ENCODE data around the gene FAM228B.

The FAM228B gene

GRCh38 chr2:24147364-24147763, 24.1 kb downstream of the FAM228B start:
- no peak overlapping the region for H3K27ac ChIP-seq
- TF ChIP-seq, protein P1, sequence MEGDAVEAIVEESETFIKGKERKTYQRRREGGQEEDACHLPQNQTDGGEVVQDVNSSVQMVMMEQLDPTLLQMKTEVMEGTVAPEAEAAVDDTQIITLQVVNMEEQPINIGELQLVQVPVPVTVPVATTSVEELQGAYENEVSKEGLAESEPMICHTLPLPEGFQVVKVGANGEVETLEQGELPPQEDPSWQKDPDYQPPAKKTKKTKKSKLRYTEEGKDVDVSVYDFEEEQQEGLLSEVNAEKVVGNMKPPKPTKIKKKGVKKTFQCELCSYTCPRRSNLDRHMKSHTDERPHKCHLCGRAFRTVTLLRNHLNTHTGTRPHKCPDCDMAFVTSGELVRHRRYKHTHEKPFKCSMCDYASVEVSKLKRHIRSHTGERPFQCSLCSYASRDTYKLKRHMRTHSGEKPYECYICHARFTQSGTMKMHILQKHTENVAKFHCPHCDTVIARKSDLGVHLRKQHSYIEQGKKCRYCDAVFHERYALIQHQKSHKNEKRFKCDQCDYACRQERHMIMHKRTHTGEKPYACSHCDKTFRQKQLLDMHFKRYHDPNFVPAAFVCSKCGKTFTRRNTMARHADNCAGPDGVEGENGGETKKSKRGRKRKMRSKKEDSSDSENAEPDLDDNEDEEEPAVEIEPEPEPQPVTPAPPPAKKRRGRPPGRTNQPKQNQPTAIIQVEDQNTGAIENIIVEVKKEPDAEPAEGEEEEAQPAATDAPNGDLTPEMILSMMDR (IDR thresholded peaks at IDR 0.05) = no peak
- TF ChIP-seq ZFX (IDR thresholded peaks at IDR 0.05; ENCODE audit: borderline replicate concordance) = no peak

DNA sequence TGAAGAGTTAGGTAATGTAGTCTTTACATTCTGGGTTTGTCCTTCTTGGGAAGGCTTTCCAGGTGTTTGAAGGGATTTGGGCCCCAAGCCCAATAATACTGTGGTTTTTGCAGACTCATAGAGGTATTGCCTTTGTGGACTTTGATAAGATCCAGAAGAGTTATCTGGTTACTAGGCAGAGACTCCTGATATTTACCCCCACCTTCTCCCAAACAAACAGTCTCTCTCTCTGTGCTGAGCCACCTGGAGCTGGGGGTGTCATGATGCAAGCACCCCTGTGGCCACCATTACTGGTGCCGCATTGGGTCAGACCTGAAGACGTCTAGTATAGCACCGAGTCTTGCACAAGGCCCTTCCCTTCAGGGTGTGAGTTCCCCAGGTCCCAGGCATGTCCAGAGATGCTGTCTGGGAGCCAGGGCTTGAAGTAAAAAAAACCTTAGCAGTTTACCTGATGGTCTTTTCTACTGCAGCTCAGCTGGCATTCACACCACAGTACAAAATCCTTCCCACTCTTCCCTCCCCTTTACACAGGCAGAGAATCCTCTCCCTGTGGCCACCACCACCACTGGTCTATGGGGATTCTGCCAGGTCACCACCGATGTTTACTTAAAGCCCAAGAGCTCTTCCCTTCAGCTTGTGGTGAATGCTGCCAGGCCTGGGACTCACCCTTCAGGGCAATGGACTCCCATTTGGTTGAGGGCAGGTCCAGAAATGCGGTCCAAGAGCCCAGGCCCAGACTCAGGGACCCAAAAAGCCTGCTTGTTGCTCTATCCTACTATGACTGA, 29.3 kb downstream of the FAM228B start:
- no peak overlapping the region for H3K27ac ChIP-seq
- no peak for TF ChIP-seq ZFX (IDR thresholded peaks at IDR 0.05; ENCODE audit: borderline replicate concordance)
- TF ChIP-seq, protein P1 (IDR thresholded peaks at IDR 0.05) = no peak

GRCh38 chr2:24153478-24153877, 30.2 kb downstream of the FAM228B start:
- no peak for TF ChIP-seq ZFX (IDR thresholded peaks at IDR 0.05; ENCODE audit: borderline replicate concordance)
- TF ChIP-seq, protein P1 (IDR thresholded peaks at IDR 0.05) = no peak
- no peak overlapping the region for H3K27ac ChIP-seq

DNA sequence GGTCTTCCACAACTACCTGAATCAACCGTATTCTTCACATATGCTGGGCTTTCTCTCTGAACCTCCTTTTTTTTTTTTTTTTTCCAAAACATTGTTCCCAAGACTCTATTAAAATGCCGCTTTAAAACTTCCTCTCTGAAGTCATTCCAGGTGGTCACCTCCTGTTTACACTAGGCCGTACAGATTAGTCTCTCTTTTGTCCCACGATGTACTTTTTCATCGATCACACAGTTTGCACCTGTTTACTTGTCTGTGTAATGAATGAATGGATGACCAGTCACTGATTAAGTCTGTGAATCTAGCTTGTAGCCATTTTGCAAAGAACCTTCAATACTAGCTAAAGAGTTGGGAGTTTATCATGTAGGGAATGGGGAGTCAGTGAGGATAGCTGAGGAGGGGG, 34.9 kb downstream of the FAM228B start:
- TF ChIP-seq ZFX (IDR thresholded peaks at IDR 0.05; ENCODE audit: borderline replicate concordance) = no peak
- TF ChIP-seq, protein P1 (IDR thresholded peaks at IDR 0.05) = no peak
- no peak overlapping the region for H3K27ac ChIP-seq

DNA sequence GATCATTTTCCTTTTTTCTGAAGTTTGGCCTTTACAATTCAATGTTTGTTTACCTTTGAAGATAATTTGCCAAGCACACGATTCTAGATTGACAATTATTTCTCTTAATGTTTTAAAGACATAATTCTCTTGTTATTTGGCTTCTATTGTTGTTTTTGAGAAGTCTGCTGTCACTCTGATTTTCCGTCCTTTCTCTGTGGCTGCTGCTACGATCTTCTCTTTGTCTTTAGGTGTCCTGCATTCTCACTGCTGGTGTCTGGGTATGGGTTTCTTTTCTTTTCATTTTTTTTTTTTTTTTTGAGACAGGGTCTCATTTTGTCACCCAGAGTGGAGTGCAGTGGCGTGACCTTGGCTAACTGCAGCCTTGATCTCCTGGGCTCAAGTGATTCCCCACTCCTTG, 36.4 kb downstream of the FAM228B start:
- H3K27ac ChIP-seq = no peak overlapping the region
- no peak for TF ChIP-seq ZFX (IDR thresholded peaks at IDR 0.05; ENCODE audit: borderline replicate concordance)
- TF ChIP-seq, protein P1 (IDR thresholded peaks at IDR 0.05) = no peak

GRCh38 chr2:24160761-24161160, 37.5 kb downstream of the FAM228B start:
- no peak for TF ChIP-seq ZFX (IDR thresholded peaks at IDR 0.05; ENCODE audit: borderline replicate concordance)
- TF ChIP-seq, protein P1 (IDR thresholded peaks at IDR 0.05) = no peak
- H3K27ac ChIP-seq = no peak overlapping the region

DNA sequence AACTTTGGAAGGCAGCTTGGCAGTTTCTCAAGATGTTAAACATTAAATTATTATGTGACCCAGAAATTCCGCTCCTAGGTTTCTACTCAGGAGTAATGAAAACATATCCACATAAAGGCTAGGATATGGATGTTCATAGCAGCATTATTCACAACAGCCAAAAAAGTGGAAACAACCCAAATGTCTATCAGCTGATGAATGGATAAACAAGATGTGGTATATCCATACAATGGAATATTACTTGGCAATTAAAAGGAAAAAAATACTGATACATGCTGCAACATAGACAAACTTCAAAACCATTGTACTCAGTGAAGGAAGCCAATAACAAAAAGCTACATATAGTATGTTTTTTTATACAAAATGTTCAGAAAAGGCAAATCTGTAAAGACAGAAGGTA, 39.2 kb downstream of the FAM228B start:
- TF ChIP-seq ZFX (IDR thresholded peaks at IDR 0.05; ENCODE audit: borderline replicate concordance) = no peak
- TF ChIP-seq, protein P1 (IDR thresholded peaks at IDR 0.05) = no peak

More for the DNA sequence above, 39.2 kb downstream of the FAM228B start:
- no peak overlapping the region for H3K27ac ChIP-seq
